Measurements from ENCODE around the gene ATF7IP. TPM values are rescaled to one million over a fixed set of nuclear protein-coding genes. Genes with fewer than 3 reads are reported as not detected.
"Not testable (repeated sequence)": the region's sequence is repeated elsewhere in the genome, so short reads cannot be mapped to it uniquely, and the experiment has no call there.

The ATF7IP gene, protein sequence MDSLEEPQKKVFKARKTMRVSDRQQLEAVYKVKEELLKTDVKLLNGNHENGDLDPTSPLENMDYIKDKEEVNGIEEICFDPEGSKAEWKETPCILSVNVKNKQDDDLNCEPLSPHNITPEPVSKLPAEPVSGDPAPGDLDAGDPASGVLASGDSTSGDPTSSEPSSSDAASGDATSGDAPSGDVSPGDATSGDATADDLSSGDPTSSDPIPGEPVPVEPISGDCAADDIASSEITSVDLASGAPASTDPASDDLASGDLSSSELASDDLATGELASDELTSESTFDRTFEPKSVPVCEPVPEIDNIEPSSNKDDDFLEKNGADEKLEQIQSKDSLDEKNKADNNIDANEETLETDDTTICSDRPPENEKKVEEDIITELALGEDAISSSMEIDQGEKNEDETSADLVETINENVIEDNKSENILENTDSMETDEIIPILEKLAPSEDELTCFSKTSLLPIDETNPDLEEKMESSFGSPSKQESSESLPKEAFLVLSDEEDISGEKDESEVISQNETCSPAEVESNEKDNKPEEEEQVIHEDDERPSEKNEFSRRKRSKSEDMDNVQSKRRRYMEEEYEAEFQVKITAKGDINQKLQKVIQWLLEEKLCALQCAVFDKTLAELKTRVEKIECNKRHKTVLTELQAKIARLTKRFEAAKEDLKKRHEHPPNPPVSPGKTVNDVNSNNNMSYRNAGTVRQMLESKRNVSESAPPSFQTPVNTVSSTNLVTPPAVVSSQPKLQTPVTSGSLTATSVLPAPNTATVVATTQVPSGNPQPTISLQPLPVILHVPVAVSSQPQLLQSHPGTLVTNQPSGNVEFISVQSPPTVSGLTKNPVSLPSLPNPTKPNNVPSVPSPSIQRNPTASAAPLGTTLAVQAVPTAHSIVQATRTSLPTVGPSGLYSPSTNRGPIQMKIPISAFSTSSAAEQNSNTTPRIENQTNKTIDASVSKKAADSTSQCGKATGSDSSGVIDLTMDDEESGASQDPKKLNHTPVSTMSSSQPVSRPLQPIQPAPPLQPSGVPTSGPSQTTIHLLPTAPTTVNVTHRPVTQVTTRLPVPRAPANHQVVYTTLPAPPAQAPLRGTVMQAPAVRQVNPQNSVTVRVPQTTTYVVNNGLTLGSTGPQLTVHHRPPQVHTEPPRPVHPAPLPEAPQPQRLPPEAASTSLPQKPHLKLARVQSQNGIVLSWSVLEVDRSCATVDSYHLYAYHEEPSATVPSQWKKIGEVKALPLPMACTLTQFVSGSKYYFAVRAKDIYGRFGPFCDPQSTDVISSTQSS
- polyA plus RNA-seq (2013, experiment 1 of 2; ENCODE audit: insufficient read length), result 17.3 TPM
- polyA plus RNA-seq (2013, experiment 2 of 2; ENCODE audit: insufficient read length), result 16.5 TPM

DNA sequence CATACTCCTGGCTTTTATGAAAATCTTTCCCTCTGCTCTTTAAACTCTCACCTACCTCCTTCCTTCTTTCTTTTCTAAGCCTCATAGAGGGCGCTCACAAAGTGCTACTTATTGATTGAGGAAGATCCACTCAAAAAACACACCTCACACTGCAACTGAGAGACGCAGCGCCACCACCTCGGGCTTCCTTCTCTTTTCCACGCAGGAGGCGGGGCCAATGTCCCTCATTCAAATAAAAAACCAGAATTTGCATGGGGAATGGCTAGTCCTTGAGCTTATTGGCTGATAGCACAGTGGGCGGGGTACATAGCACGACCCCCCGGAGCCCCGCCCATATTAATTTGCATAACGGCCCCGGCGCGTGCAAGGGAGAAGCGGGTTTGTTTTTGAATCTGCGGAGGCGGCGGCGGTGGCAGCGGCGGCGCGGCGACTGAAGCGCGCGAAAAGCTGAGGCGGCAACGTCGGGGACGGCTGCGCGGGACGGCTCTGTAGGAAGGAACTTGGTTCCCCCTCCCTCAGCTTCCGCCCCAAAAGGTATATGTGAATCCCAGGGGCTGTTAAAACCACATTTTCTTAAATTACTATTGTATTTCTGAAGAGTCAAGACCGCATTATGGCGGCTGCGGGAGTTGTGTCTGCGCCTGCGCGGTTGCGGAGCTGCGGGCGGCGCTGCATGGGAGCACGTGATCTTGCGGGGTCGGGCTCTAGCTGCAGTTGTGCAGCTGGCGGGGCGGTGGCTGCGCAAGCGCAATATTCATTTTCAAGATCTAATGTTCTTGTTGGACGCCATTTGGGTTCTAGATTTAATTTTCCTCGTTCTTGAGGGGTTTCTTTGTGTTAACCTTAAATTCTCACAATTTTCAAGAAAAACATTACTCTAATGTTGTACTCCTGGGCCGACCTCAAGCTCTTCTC lies at the start of gene ATF7IP:
Gene ATF7IP, plus strand, starts transcription at position 389 of the 915 bp plus-strand sequence. CDS start 58,234 bp downstream, outside the sequence.
- peak; percentile 97 for DNase-seq

DNA sequence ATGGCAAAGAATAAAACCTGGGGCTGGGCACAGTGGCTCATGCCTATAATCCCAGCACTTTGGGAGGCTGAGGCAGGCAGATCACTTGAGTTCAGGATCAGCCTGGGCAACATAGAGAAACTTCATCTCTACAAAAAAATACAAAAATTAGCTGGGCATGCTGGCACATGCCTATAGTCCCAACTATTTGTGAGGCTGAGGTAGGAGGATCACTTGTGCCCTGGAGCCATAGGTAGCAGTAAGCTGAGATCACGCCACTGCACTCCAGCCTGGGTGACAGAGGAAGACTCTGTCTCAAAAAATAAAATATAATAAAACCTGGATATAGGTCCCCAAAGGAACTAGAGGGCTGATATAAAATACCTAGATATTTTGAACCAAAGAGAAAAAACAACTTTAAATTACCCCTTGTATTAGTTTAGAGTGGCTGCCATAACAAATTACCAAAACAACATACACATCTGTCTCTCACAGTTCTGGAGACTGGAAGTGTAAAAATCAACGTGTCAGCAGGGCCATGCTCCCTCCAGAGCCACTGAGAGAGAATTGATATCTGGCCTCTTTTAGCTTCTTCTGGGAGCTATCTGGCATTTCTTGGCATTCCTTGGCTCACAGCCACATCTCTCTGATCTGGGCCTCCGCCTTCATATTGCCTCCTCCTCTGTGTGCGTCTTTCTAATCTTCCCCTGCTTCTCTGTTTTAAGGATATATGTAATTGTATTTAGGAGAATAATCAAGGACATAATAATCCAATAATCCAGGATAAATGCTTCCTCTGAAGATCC lies 47.9 kb upstream of the ATF7IP start:
- no peak for DNase-seq

DNA sequence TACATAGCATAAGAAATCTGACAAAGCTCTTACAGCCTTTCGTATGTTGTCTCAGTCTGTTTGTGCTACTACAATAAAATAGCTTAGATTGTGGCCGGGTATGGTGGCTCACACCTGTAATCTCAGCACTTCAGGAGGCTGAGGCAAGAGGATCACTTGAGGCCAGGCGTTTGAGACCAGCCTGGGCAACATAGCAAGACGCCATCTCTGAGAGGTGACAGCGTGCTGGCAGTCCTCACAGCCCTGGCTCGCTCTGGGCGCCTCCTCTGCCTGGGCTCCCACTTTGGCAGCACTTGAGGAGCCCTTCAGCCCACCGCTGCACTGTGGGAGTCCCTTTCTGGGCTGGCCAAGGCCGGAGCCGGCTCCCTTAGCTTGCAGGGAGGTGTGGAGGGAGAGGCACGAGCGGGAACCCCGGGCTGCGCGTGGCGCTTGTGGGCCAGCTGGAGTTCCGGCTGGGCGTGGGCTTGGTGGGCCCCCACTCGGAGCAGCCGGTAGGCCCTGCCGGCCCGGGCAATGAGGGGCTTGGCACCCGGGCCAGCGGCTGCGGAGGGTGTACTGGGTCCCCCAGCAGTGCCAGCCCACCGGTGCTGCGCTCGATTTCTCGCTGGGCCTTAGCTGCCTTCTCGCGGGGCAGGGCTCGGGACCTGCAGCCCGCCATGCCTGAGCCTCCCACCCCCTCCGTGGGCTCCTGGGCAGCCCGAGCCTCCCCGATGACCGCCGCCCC lies 45.6 kb upstream of the ATF7IP start:
- not testable (repeated sequence) for DNase-seq

DNA sequence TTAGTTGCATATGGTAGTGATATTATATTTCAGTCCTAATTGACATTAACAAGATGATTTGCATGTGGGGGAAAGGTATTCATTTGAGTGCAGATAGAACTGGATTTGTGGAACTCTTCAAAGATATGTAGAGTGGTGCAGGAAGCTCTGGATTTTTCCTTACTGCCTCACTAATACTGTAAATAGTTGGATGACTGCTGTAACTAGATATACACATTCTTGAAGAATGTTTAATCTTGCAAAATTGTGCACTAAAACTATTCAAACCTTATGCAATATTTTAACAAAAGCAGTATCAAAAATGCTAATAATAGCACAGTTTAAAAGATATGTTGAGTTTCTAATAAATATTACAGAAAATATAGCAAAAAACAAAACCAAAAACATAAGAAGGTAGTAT lies 43.1 kb upstream of the ATF7IP start:
- DNase-seq, result peak; percentile 11

DNA sequence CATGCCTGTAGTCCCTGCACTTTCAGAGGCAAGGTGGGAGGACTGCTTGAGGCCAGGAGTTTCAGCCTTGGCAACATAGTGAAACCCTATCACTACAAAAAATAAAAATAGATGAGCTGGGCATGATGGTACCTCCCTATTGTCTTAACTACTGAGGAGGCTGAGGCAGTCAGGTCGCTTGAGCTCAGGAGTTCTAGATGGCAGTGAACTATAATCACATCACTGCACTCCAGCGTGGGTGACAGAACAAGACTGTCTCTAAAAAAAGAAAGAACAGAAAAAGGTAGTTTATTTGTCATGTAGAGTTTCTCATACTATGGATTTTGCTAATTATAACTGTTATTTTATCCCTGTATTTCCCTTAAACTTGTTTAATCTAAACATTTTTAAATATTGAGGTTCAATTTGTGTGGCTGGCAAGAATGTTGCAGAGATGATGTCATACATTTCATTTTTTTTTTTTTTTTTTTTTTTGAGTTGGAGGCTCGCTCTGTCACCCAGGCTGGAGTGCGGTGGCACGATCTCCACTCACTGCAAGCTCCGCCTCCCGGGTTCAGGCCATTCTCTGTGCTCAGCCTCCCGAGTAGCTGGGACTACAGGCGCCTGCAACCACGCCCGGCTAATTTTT lies 39.7 kb upstream of the ATF7IP start:
- DNase-seq, result no peak

DNA sequence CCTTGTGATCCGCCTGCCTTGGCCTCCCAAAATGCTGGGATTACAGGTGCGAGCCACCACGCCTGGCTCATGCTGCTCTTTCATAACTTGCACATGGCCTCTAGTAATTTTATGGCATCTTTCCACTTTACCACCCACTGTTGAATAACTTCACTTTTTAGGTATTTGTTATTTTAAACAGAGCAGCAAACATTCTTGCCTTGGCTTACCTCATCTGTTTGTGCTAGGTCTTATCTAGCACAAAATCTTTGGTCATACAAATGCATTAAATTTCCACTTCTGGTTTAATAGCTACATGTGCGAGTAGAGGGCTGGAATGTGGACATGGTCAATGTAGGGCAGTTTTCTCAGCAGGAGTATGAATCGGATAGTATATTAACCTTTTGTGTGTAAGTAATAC lies 38.8 kb upstream of the ATF7IP start:
- peak; percentile 9 for DNase-seq

DNA sequence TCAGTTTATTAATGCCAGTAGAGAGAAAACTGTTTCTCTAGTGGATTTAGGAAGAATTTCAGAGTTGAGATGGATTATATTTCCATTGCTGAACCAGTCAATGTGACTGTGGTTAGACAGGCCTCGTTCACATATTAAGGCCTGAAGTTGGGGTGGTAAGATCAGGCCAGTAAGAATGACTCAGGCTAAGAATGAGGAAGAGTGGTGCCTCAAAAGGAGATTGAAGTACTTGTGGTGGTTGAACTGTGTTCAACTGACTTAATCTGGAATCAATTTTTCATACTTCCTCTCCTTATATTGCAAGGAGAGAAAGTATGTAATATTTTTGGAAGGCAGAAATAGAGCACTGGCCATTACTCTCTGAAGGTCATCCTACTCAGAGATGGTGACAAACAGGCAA lies 37.8 kb upstream of the ATF7IP start:
- peak; percentile 25 for DNase-seq

DNA sequence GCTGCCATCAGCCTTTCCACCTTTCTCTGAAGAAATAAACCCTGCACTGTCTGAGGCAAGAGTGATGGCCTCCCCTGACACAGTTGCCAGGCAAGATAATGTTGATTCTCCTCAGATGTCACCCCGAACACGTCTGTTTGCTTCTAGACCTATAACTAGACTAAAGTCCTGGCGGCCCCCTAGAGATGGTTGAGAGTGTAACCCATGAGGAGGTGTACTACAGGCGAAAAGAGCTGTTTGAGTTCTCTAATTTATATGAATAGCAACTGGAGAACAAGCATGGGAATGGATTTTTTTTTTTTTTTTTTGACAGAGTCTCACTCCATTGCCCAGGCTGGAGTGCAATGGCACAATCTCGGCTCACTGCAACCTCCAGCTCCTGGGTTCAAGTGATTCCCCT lies 33.0 kb upstream of the ATF7IP start:
- DNase-seq, result no peak

DNA sequence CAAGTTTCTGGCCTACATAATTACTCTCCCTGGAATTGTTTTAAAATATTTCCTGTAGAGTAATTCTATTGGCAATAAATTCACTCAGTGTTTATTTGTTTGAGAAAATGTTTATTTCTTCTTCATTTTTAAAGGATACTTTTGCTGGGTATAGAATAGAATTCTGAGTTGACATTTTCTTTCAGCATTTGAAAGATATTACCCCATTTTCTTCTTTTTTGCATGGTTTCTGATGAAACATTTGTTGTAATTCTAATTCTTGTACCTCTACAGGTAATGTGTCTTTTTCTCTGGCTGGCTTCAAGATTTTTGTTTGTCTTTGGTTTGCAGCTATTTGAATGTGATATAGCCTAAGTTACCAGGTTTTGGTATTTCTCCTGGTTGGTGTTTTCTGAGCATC lies 25.1 kb upstream of the ATF7IP start:
- DNase-seq, result no peak

DNA sequence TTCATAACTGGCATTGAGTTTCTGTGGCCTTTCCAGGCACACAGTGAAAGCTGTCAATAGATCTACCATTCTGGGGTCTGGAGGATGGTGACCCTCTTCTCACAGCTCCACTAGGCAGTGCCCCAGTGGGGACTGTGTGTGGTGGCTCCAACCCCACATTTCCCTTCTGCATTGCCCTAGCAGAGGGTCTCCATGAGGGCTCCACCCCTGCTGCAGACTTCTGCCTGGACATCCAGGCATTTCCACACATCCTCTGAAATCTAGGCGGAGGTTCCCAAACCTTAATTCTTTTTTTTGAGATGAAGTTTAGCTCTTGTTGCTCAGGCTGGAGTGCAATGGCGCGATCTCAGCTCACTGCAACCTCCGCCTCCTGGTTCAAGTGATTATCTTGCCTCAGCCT lies 14.0 kb upstream of the ATF7IP start:
- not testable (repeated sequence) for DNase-seq

DNA sequence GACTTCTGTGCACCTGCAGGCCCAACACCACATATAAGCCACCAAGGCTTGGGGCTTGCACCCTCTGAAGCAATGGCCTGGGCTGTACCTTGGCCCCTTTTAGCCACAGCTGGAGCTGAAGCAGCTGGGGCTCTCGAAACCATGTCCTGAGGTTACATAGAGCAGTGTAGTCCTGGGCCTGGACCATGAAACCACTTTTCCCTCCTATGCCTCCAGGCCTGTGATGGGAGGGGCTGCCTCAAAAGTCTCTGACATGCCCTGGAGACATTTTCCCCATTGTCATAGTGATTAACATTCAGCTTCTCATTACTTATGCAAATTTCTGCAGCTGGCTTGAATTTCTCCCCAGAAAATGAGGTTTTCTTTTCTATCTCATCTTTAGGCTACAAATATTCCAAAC lies 13.4 kb upstream of the ATF7IP start:
- not testable (repeated sequence) for DNase-seq

DNA sequence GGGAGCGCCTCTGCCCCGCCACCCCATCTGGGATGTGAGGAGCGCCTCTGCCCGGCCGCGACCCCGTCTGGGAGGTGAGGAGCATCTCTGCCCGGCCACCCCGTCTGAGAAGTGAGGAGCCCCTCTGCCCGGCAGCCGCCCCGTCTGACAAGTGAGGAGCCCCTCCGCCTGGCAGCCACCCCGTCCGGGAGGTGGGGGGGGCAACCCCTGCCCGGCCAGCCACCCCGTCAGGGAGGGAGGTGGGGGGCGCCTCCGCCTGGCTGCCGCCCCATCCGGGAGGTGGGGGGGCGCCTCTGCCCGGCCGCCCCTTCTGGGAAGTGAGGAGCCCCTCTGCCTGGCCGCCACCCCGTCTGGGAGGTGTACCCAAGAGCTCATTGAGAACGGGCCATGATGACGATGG lies 10.8 kb upstream of the ATF7IP start:
- DNase-seq, result not testable (repeated sequence)

DNA sequence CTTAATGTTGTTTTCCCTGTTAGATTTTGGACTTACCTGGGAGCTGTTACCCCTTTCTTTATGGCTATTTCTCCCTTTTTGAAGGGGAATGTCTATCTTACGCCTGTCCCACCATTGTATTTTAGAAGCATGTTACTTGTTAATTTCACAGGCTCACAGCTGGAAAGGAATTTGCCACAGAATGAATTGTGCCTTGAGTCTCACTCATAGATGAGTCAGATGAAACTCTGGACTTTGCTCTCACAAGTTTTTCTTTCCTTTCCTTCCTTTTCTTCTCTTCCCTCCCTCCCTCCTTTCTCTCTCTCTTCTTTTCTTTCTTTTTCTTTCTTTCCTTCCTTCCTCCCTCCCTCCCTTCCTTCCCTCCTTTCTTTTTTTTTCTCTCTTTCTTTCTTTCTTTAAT lies 9.3 kb upstream of the ATF7IP start:
- DNase-seq, result no peak

DNA sequence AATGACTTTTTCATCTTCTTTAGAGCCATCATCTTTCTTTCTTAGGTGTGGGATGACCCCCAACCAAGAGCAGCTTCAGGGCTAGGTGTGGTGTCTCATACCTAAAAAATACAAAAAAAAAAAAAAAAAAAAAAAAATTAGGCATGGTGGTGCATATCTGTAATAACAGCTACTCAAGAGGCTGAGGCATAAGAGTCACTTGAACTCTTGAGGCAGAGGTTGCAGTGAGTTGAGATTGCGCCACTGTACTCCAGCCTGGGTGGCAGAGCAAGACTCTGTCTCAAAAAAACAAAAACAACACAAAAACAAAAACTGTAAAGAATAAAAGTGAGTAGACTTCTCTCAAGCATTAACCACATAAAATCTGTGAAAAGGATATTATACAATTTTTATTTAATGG lies 8.0 kb upstream of the ATF7IP start:
- no peak for DNase-seq

DNA sequence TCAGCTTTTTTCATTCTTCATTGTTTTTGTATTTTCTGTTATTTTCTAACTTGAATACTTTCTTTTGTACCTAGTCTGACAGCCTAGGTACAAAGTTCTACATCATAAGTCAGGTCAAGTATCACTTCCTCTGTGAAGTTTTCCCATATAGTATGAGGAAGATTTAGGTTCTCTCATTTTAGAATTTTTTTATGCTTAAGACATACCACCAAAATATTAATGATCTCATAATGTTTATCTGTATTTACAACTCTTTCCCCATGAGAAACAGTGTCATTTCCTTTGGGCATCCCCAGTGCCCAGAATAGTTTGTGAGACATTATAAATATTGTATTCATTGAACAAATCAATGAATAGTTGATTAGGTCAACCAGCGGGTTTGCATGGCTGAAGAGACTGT lies 3.1 kb upstream of the ATF7IP start:
- DNase-seq, result no peak

DNA sequence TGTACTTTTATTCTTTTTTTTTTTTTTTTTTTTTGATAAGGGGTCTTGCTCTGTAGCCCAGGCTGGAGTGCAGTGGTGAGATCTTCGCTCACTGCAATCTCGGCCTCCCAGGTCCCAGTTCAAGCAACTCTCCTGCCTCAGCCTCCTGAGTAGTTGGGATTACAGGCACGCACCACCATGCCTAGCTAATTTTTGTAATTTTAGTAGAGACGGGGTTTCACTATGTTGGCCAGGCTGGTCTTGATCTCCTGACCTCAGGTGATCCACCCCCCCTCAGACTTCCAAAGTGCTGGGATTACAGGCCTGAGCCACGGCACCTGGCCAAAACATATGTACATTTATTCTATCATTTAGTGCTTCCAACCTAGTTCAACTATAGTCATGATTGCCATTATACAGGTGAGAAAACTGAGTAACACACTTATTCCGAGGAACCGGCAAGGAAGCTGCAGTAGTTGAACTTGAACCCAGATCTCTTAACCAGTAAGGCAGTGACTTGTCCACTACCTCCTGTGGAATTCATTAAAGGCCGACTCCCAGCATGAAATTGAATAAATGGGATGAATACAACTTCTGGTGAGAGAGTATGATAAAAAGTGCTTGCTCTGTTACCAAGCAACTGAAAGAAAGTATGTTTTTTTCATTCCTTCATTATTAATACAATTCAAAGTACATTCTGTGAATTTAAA lies 755 bp upstream of the ATF7IP start:
- DNase-seq, result no peak

DNA sequence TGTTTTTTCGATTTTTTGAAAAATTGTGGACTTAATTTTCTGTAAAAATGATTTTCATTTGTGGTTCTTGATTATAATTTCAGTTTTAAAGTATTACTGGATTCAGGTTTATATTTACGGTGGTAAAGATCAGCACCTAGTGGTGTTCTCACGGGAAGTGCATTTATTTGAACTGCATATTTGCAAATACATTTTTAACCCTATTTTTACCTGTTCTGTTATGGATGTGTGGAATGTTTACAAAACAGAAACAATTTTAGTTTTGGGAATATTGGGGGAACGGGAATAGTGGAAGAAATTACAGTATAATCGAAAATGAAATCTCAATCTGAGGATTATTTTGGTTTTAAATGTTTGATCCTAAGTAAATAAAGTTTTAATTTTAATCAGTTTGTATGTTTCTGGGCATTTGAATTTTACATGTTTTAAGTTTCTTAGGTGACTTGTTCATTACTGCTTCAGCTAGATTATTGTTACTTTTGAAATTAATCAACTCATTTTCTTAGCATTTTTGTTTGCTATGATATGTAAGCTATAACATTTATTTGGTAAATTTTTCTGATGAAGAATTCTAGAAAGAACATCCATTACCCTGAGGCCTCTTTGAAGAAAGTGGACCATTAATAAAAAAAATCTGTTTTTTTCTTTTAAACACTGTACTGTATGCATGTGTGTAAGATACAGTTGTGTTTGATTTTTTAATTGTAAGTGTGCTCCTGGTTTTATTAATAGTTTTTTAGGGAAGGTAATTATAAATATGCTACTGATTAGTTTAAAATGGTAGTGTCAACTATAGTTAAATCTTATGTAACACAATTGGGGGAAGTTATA lies 942 bp downstream of the ATF7IP start:
- DNase-seq, result no peak

Measured in fibroblast of skin of back (primary cell).